DND-41 (cell line): Measurements from ENCODE around the gene STX2.

Source experiments
- EZH2 ChIP-seq: IDR thresholded peaks from 3 replicates; pipeline ENCODE4 v1.6.1; 2012; ENCODE audit warnings: borderline replicate concordance, low read depth, mild to moderate bottlenecking, moderate library complexity, low read length, inconsistent platforms; ENCODE audit not compliant: severe bottlenecking
- TF ChIP-seq, protein P1 (sequence below): IDR thresholded peaks from 2 replicates; pipeline ENCODE4 v1.5.1; 2012; ENCODE audit warnings: borderline replicate concordance, low read length, moderate library complexity, mild to moderate bottlenecking; ENCODE audit not compliant: poor library complexity, severe bottlenecking; ENCODE audit errors: extremely low read depth

DNA sequence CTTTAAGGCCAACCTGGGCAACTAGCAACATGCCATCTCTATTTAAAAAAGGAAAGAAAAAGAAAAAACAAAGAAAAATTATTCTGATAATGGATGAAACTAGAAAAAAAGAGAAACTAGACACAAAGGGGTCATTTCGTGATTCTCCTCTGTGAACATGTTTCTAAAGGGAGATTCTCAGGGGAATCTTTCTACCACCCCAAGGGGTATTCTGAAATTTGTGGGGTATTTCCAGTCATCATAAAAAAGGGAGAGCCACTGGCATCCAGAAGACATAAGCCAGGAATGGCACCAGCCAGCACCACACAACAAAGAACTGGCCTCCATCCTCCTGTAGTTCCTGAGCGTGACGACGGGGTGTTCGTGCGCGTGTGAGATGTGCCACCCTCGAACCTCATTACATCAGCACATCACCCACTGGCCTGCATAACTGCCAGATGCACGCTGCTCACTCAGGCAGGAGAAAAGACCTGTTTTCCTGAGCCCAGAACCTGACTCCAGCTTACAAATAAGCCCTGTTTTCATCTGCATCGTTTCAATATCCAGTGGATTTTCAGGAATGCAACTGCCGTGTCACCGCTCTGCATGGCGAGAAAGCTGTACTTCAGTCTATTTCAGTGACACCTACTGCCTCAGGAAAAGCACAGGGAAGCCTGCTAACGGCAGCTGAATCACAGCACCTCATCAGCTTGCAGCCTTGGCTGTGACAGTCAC is 23.9 kb downstream of the STX2 start:
- TF ChIP-seq, protein P1, sequence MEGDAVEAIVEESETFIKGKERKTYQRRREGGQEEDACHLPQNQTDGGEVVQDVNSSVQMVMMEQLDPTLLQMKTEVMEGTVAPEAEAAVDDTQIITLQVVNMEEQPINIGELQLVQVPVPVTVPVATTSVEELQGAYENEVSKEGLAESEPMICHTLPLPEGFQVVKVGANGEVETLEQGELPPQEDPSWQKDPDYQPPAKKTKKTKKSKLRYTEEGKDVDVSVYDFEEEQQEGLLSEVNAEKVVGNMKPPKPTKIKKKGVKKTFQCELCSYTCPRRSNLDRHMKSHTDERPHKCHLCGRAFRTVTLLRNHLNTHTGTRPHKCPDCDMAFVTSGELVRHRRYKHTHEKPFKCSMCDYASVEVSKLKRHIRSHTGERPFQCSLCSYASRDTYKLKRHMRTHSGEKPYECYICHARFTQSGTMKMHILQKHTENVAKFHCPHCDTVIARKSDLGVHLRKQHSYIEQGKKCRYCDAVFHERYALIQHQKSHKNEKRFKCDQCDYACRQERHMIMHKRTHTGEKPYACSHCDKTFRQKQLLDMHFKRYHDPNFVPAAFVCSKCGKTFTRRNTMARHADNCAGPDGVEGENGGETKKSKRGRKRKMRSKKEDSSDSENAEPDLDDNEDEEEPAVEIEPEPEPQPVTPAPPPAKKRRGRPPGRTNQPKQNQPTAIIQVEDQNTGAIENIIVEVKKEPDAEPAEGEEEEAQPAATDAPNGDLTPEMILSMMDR: no peak
- no peak for TF ChIP-seq EZH2
